ENCODE measurements around the gene FOXP3. TPM values are rescaled to one million over a fixed set of nuclear protein-coding genes. Genes with fewer than 3 reads are reported as not detected.

The FOXP3 gene
- total and polyA plus RNA-seq, 2 experiments from 2014 or later: 0.11 to 0.28 TPM

DNA sequence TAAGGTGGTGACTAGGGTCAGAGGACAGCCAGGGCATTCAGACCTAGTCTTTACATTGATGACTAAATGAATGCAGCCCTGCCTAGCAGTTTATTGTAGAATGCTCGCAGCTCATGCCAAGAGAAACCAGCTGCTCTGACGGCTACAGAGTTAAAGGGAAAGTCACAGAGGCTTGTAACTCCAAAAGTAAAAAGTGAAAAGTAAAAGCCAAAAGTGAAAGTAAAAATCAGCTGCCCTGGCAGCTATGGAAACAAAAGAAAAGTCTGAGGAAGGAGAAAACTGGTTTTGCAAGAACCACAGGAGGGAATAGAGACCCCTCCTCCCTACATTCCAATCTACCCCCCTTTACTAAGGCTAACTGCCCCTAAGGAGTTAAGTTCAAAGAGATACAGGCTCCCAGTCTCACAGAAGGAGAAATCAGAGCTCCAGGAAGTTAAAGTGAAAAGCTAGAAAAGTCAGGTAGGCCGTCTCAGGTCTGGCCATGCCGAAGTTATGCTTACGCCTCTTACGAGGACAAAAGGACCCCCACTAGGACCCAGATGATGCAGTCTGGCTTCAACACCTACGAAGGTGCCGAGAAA, 45.0 kb upstream of the FOXP3 start:
- no peaks in the 10 kb centered on the region for H3K79me2 ChIP-seq (replicated peaks; ENCODE audit: insufficient read depth)
- no peaks in the 10 kb centered on the region for H3K36me3 ChIP-seq (ENCODE audit: insufficient read depth)
- DNase-seq (ENCODE audit: low spot score) (peak; percentile 80), ATAC-seq (peak; percentile 94)
- TF ChIP-seq JUNB (IDR thresholded peaks at IDR 0.05; ENCODE audit: unreplicated experiment) (no peak), ETS1 (IDR thresholded peaks at IDR 0.05) (no peak), EZH2 (IDR thresholded peaks at IDR 0.05; ENCODE audit: low read depth, unreplicated experiment) (no peak), REST (IDR thresholded peaks at IDR 0.05; ENCODE audit: unreplicated experiment) (no peak), EZH2phosphoT487 (IDR thresholded peaks at IDR 0.05; ENCODE audit: unreplicated experiment) (no peak), ZNF331 (CRISPR knock-in tag; IDR thresholded peaks at IDR 0.05; ENCODE audit: low read depth) (no peak), STAT1 (IDR thresholded peaks at IDR 0.05; ENCODE audit: unreplicated experiment) (no peak), ZNF114 (CRISPR knock-in tag; IDR thresholded peaks at IDR 0.05) (no peak), CREB1 (CRISPR knock-in tag; IDR thresholded peaks at IDR 0.05; ENCODE audit: low read depth) (no peak), POLR2AphosphoS5 (IDR thresholded peaks at IDR 0.05; ENCODE audit: low read depth) (no peak), NANOG (IDR thresholded peaks at IDR 0.05; ENCODE audit: borderline replicate concordance) (no peak)
- TF ChIP-seq, protein P1, sequence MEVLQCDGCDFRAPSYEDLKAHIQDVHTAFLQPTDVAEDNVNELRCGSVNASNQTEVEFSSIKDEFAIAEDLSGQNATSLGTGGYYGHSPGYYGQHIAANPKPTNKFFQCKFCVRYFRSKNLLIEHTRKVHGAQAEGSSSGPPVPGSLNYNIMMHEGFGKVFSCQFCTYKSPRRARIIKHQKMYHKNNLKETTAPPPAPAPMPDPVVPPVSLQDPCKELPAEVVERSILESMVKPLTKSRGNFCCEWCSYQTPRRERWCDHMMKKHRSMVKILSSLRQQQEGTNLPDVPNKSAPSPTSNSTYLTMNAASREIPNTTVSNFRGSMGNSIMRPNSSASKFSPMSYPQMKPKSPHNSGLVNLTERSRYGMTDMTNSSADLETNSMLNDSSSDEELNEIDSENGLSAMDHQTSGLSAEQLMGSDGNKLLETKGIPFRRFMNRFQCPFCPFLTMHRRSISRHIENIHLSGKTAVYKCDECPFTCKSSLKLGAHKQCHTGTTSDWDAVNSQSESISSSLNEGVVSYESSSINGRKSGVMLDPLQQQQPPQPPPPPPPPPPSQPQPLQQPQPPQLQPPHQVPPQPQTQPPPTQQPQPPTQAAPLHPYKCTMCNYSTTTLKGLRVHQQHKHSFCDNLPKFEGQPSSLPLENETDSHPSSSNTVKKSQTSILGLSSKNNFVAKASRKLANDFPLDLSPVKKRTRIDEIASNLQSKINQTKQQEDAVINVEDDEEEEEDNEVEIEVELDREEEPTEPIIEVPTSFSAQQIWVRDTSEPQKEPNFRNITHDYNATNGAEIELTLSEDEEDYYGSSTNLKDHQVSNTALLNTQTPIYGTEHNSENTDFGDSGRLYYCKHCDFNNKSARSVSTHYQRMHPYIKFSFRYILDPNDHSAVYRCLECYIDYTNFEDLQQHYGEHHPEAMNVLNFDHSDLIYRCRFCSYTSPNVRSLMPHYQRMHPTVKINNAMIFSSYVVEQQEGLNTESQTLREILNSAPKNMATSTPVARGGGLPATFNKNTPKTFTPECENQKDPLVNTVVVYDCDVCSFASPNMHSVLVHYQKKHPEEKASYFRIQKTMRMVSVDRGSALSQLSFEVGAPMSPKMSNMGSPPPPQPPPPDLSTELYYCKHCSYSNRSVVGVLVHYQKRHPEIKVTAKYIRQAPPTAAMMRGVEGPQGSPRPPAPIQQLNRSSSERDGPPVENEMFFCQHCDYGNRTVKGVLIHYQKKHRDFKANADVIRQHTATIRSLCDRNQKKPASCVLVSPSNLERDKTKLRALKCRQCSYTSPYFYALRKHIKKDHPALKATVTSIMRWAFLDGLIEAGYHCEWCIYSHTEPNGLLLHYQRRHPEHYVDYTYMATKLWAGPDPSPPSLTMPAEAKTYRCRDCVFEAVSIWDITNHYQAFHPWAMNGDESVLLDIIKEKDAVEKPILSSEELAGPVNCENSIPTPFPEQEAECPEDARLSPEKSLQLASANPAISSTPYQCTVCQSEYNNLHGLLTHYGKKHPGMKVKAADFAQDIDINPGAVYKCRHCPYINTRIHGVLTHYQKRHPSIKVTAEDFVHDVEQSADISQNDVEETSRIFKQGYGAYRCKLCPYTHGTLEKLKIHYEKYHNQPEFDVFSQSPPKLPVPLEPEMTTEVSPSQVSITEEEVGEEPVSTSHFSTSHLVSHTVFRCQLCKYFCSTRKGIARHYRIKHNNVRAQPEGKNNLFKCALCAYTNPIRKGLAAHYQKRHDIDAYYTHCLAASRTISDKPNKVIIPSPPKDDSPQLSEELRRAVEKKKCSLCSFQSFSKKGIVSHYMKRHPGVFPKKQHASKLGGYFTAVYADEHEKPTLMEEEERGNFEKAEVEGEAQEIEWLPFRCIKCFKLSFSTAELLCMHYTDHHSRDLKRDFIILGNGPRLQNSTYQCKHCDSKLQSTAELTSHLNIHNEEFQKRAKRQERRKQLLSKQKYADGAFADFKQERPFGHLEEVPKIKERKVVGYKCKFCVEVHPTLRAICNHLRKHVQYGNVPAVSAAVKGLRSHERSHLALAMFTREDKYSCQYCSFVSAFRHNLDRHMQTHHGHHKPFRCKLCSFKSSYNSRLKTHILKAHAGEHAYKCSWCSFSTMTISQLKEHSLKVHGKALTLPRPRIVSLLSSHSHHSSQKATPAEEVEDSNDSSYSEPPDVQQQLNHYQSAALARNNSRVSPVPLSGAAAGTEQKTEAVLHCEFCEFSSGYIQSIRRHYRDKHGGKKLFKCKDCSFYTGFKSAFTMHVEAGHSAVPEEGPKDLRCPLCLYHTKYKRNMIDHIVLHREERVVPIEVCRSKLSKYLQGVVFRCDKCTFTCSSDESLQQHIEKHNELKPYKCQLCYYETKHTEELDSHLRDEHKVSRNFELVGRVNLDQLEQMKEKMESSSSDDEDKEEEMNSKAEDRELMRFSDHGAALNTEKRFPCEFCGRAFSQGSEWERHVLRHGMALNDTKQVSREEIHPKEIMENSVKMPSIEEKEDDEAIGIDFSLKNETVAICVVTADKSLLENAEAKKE (CRISPR knock-in tag; IDR thresholded peaks at IDR 0.05): no peak
- TF ChIP-seq, protein P2, sequence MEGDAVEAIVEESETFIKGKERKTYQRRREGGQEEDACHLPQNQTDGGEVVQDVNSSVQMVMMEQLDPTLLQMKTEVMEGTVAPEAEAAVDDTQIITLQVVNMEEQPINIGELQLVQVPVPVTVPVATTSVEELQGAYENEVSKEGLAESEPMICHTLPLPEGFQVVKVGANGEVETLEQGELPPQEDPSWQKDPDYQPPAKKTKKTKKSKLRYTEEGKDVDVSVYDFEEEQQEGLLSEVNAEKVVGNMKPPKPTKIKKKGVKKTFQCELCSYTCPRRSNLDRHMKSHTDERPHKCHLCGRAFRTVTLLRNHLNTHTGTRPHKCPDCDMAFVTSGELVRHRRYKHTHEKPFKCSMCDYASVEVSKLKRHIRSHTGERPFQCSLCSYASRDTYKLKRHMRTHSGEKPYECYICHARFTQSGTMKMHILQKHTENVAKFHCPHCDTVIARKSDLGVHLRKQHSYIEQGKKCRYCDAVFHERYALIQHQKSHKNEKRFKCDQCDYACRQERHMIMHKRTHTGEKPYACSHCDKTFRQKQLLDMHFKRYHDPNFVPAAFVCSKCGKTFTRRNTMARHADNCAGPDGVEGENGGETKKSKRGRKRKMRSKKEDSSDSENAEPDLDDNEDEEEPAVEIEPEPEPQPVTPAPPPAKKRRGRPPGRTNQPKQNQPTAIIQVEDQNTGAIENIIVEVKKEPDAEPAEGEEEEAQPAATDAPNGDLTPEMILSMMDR (conservative IDR thresholded peaks at IDR 0.05; ENCODE audit: low read depth in 2 of 2): no peak
- H2AFZ ChIP-seq: no peak overlapping the region
- peaks cover 12% of the 10 kb centered on the region for H3K4me1 ChIP-seq (ENCODE audit: insufficient read depth)
- Mint-ChIP-seq H3K27ac (peak overlapping the region; percentile 96), H3K4me1 (peaks cover 39% of the 10 kb centered on the region), H3K9me3 (peaks cover 13% of the 10 kb centered on the region; the same call in 1 of the 3 replicates), H3K4me3 (peak overlapping the region; percentile 61), H3K36me3 (ENCODE audit: low read depth) (0 out of 3 replicates have a peak, but pooled peaks cover 10% of the 10 kb centered on the region), H3K27me3 (ENCODE audit: insufficient read depth, low read depth, poor library complexity) (peaks cover 5% of the 10 kb centered on the region)
- H3K4me3 ChIP-seq: peak overlapping the region; percentile 48
- no peaks in the 10 kb centered on the region for H3K27me3 ChIP-seq (ENCODE audit: insufficient read depth)
- 0 out of 2 replicates have a peak, but pooled peaks cover 3% of the 10 kb centered on the region for H3F3A ChIP-seq (replicated peaks; ENCODE audit: low read depth)
- peak overlapping the region; percentile 81 for H3K27ac ChIP-seq (ENCODE audit: low read depth)
- no peaks in the 10 kb centered on the region for H4K20me1 ChIP-seq (replicated peaks; ENCODE audit: insufficient read depth)
- H3K4me2 ChIP-seq: peak overlapping the region; percentile 74
- H3K9me2 ChIP-seq (ENCODE audit: insufficient read depth): no peaks in the 10 kb centered on the region
